Measurements from ENCODE around the gene MCF2L.
"Not testable (repeated sequence)": the region's sequence is repeated elsewhere in the genome, so short reads cannot be mapped to it uniquely, and the experiment has no call there.

Gene MCF2L

DNA sequence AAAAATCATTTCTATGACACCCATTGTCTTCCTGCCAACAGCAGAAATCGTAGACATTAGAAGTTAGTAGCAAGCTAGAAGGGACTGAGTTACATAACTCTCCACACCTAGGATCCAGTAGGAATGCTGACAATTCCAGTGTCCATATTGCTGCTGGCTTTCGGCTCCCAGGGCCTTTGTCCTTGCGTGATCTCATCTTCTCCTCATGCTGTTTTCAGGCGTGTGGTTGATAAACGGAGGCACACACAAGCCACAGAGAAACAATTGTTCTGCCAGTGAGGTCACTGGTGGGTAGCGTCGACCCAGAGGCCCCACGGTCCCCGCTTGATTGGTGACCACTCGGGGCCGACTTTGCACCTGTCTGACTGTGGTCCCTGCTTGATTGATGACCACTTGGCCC lies 104.9 kb downstream of the MCF2L start:
- no peak for DNase-seq

DNA sequence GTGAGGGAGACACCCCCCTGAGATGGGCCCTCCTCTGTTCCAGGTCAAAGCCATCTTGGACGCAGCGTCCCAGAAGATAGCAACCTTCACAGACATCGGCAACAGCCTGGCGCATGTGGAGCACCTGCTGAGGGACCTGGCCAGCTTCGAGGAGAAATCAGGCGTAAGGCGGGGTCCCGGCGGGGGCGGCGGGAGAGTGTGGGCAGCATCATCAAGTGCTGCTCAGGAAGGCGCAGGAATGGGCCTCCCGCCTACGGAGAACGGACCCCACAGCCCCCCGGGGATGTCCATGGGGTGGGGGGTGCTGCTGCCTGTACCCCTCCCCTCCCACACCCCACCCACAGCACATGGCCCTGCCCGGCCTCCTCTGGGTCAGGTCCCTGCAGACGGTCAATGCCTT lies 105.4 kb downstream of the MCF2L start:
- no peak for DNase-seq

DNA sequence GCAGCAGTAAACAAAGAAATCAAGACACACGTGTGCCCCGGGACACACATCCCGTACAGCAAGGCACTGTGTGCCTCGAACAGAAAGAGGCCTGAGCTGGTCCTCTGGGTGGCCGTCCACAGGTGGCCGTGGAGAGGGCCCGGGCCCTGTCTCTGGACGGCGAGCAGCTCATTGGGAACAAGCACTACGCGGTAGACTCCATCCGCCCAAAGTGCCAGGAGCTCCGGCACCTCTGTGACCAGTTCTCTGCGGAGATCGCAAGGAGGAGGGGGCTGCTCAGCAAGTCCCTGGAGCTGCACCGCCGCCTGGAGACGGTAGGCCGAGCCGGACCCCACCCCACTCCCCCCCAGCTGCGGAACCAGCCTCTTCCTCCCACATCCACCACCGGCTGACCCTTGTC lies 105.9 kb downstream of the MCF2L start:
- no peak for DNase-seq

DNA sequence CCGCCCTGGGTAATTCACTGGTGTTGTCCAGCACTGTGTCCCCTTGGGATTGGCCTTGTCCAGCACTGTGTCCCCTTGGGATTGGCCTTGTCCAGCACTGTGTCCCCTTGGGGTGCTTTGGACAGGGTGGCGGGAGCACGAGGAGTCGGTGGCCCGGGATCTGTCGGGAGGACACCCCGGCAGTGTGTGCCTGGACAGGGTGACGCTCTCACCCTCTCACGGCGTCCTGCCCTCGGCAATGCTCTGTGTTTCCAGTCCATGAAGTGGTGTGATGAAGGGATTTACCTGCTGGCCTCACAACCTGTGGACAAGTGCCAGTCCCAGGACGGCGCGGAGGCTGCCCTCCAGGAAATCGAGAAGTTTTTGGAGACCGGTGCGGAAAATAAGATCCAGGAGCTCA lies 106.7 kb downstream of the MCF2L start:
- no peak for DNase-seq

DNA sequence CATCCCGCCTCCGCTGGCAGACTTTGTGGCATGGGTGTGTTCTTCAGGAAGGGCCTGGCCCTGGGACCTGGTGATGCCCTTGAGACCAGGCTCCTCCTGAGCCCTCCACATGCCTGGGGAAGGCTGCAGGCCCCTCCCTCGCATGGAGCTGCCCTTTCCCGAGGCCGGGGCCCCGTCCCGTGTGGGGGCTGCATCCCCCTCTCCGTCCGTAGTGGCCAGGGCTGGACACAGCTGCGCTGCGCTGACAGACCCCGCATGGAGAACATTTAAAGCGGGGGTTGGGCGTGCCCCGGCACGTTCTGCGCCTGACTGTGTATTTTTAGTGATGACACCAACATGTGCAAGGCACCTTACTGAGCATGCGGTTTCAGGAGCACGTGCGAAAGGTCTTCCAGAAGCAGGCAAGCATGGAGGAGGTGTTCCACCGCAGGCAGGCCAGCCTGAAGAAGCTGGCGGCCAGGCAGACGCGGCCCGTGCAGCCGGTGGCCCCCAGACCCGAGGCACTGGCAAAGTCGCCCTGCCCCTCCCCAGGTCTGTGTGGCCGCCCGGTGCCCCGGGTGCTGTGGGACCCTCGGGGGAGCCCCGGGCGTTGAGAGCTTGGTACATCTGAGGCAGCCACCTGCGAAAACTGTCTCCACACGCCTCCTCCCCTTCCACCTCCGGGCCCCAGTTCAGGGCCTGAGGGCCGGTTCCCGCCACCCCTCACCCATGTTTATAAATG lies 107.8 kb downstream of the MCF2L start:
- no peak for DNase-seq

DNA sequence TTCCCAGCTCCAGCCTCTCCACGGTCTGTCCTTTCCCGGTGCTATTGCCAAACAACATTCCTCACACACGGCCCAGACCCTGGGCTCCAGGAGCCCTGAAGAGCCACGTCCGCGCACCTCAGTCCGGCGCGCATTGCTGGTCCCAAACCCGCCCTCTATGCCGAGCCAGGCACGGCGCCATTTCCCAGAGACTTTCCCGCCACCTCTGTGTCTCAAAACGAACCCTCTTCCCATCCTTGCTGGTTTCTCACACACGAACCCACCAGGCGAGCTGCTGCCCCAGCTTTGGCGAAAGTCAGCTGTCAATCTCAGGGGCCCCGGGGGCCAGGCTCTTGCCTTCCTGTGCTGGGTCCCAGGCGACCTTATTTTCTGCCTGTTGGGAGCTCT lies 108.5 kb downstream of the MCF2L start:
- no peak for DNase-seq

DNA sequence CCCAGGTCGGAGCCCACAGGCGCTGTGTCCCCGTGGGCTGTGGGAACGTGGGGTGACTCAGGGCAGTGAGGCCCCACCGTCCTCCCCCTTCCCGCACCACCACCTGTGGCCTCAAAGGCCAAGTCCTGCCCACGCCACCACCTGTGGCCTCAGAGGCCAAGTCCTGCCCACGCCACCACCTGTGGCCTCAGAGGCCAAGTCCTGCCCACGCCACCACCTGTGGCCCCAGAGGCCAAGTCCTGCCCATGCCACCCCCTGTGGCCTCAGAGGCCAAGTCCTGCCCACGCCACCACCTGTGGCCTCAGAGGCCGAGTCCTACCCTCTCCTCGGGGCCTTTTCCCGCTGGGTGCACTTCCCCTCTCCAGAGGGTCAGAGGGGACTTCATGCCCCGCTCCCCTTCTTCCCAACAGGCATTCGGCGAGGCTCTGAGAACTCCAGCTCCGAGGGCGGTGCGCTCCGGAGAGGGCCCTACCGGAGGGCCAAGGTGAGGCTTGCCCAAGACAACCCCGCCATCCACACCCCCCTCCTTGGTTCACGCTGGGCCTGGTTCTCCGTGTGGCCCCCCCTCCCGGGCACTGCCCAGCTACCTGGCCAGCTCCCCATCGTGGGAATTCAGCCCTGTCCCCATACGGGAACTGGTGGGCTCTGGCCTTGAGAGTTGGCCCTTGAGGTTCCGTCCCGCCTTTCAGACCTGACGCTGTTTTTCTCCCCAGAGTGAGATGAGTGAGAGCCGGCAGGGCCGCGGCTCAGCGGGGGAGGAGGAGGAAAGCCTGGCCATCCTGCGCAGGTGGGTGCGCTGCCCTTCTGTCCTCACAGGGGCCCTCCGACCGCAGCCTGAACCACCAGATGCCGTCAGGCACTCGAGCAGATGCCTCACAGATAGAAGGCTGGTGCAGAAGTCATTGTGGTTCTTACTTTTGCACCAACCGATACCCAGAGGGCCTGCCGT lies 109.2 kb downstream of the MCF2L start:
- no peak for DNase-seq

DNA sequence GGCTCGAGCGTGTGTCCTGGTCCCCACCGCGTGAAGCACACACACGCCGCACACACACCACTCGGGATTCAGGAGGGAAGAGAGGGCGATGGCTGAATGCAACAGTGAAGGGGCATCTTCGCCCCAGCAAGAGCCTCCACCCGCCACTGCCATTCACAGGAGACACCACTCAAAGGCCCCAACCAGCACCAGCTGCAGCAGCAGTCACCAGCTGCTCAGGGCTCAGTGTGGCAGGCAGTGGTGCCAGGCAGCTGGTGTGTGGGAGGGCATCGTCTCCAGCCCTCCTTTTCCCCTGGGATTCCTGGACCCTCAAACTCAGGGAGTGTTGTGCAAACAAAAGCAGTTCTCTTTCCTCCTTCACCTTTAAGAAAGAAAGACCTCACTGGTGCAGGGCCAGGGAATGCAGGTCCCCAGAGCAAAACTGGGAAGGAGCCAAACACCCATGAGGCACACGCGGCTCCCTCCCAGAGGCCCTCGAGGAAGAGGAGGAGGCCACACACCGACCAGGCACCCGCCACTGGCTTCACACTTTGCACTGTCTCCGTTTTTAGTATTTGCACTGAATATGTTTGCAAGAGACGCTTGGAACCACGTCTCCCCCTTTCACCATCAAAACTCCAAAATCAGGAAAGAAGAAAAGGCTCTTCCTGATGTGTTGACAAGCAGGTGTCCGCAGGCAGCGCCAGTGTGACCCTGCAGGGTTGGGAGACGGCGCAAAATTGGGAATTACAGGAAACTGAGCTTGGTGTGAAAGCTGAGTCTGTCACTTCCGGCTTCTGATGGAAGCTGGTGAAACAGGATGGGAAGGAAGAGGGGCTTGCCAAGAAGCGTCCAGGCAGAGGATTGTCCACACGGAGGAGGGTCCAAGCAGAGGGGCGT lies 110.1 kb downstream of the MCF2L start:
- no peak for DNase-seq

DNA sequence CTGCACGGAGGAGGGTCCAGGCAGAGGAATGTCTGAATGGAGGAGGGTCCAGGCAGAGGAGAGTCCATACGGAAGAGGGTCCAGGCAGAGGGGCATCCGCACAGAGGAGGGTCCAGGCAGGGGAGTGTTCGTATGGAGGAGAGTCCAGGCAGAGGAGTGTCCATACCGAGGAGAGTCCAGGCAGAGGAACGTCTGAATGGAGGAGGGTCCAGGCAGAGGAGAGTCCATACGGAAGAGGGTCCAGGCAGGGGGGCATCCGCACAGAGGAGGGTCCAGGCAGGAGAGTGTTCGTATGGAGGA lies 110.7 kb downstream of the MCF2L start:
- DNase-seq = not testable (repeated sequence)

DNA sequence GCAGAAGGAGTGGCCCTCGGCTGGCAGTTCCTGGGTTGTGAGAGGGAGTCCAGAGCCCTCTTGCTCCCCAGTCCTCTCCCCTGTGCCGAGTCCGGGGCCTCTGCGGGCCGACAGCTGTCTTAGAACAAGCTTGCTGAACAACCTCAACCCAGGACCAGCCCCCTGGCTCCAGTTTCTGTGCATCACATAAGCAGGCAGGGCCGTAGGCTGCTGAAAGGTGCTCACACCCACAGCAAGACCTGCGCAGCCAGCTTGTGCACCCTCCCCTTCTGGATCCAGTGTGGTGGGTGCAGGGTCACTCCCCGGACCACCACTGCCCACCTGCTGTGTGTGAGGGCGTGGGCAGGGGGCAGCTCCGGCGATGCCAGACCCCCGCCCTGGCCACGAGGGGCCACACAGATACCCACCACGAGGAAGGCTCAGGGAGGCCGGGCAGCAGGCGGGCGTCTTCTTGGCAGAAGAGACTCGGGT lies 111.4 kb downstream of the MCF2L start:
- no peak for DNase-seq

DNA sequence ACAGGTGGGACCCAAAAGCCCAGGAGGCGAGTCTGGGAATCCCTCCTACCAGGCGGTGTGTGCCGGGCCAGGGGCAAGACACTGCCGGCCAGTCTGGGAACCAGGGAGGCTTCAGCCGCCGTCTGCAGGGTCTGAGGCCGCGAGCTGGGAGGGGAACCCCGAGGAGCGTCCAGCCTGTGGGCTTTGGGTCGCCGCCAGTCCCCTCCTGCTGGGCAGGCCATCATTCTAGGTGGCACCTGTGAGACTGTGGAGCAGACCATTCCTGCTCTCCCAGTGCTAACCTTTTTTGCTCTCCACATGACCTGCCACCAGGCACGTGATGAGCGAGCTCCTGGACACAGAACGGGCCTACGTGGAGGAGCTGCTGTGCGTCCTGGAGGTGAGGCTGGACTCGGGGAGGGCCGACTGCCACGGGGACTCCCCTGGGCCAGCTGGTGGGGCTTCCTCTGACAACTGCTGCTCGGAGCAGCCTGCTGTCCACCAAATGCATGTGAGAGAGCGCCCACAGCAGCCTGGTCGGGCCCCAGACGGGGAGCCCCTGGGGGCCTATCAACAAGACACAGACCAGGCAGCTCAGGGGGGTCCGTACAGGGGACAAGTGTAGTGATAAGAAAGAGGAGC lies 112.0 kb downstream of the MCF2L start:
- DNase-seq = no peak

DNA sequence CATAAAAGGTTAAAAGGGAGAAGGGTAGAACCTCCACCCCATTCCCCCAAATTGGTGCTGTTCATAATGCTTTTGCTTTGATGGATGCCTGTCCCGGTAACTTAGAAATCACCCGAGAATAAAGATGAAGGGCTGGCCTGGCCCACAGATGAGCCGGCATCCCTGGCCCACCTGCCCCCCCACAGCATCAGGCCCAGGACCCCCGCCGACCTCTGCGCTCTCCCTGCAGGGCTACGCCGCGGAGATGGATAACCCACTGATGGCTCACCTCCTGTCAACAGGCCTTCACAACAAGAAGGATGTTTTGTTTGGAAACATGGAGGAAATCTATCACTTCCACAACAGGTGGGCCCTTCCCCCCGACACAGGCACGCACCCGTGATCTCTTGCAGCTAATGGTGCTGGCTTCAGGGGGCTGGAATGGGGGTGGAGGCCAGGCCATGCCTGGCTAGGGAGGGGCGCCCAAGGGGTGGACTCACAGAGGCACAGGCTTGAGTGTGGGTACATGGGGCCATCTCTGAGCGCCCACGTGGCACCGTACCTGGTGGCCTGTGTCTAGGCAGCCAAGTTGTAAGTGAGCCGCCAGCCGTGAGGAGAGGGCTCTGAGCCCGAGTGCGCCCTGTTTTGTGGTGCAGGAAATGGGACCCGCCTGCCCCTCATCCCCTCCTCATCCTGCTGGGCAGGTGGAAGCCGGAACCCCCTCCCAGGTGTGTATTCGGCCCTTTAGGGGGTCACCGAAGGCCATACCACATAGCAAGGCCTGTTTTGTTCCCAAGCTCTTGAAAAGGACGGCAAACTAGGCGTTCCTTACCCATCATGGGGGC lies 113.4 kb downstream of the MCF2L start:
- DNase-seq = no peak

DNA sequence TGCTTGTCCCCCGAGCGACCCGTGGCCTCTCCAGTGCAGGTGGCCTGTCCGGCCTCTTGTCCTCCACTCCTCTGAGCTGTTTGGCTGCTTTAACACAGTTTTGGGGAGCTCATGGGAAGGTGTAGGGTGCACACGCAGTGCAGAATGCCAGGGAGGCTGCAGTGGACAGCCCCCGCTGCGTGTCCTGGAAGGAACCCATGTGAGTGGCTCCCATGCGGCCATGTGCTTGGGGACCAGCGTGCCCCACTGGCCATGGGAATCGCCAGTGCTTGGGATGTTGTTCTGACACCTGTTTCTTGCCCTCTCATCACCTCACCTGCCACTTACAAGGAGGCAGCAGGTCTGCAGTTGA lies 114.0 kb downstream of the MCF2L start:
- DNase-seq = no peak

DNA sequence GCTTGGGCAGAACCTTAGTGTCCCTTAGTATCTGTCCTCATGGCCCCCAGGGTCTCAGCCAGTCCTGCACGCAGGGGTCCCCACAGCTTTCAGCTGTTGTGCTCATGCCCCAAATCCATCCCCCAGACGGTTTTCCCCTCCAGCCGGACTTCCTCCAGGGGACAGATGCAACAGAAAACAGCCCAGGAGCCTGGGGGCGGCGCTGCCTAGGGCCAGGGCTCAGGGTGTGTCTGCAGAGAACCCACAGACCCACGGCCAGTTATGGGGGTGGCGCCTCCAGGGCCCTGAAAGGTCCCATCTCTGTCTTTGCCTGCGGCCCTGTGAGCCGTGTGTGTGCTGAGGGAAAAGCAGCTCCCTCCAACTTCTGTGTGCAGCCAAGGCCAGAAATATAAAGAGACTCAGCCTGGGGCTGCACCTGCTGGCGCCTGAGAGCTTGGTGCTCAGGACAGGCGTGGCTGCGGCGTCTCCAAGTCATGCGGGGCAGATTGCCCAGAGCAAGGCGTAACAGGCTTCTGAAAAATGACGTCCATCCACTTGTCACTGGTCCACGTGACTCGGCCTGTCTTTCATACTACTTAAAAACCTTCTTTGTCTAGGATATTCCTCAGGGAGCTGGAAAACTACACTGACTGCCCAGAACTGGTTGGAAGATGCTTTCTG lies 114.5 kb downstream of the MCF2L start:
- DNase-seq = no peak

DNA sequence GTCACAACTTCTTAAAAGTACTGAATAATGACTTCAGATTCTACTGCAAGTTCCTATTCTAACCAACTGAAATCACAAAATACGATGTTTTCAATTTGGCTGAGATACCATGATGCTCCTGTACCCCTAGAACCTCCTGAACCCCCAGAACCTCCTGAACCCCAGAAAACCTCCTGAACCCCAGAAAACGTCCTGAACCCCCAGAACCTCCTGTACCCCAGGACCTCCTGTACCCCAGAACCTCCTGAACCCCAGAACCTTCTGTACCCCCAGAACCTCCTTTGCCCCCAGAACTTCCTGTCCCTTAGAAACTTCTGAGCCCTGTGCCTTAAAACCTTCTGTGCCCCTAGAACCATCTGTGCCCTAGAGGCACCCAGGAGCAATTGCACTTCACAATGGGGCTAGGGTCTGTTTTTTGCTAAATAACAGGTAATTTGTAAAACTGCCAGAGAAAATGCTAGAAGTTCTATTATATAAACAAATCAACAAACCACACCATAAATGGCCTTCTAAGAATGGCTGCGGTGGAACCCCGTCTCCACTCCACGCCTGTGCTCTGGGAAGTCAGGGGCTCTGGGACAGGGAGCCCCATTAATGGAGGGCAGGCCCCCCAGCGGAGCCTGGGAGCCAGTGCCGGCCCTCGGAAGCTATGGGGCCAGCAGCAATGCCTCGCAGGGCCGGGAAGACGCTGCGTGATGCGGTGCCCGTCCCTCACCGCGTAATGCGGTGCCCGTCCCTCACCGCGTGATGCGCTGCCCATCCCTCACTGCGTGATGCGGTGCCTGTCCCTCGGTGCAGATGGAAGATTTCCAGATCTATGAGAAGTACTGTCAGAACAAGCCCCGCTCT lies 115.3 kb downstream of the MCF2L start:
- DNase-seq = no peak

DNA sequence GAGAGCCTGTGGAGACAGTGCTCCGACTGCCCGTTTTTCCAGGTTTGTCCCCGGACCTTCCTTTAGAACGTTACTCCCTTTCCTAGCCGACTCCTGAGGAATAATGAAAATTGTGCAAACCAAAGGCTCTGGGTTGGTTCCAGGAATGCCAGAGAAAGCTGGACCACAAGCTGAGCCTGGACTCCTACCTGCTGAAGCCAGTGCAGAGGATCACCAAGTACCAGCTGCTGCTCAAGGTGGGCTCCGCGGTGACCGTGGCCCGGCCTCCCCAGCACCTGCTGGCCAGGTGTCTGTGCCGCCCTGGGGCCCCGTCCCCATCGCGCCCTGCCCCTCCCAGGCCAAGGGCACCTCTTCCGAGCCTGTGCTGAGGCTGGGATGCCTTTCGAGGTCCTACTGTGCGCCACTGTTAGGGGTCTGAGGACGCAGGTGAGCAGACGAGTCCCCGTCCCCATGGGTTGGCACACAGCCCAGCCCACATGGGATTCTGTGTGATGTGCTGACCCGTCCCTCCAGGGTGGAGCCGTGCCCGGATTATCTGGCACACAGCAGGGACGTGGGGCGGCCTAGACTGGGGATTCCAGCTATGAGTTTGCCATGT lies 116.0 kb downstream of the MCF2L start:
- no peak for DNase-seq

DNA sequence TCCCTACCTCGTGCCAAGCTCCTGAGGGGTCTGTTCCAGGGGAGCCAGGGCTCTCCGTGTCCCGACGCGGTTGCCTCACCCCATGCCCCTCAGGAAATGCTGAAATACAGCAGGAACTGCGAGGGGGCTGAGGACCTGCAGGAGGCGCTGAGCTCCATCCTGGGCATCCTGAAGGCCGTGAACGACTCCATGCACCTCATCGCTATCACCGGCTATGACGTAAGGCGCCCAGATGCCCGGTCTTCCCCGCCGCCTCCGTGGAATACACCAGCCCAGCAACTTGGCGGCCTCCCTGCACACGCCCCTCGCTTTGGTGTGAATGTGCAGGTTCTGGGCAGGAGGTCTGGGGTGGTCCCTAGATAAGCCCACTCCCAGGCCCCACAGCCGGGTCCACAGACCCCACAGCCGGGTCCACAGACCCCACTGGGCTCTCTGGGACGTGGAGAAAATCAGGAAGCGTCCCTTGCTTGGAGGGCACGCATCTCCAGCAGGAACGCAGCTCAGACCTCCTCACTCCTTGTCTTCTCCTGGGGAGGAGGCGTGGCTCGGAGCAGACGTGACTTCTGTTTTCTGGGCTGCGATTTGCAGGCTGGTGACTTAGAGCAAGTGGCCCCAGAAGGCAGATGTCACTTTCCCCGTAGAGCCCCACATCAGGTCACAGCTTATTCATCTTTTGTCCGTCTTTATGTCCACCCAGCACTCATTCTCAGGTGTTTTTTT lies 117.2 kb downstream of the MCF2L start:
- DNase-seq = no peak

DNA sequence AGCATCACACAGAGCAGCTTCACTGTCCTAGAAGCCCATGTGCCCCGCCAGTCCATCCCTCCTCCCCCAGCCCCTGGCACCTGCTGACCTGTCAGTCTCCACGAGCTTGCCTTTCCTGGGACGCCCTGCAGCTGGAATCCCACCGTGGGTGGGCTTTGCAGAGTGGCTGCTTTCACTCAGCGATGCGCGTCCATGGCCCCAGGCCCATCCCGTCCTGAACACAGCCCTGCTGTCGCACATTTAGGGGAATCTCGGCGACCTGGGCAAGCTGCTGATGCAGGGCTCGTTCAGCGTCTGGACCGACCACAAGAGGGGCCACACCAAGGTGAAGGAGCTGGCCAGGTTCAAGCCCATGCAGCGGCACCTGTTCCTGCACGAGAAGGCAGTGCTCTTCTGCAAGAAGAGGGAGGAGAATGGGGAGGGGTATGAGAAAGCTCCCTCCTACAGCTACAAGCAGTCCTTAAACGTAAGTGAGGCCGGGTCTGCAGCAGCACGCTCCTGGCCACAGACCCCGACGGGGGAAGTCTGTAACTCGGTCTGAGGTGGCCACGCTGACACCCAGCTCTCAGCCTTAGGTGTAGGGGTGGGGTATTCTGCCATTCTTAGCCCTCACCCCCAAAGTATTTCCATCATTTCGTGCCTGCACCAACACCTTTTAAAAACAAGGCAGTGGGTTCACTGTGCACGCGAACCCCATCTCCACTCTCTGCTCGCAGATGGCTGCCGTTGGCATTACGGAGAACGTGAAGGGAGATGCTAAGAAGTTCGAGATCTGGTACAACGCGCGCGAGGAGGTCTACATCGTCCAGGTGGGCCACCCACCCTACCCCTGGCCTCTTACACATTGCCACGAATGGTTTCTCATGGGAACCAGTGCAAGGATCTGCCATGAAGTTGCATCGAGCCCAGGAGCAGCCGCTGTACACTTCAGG lies 118.2 kb downstream of the MCF2L start:
- no peak for DNase-seq

Data from GOT3 (cell line).